Type B pancreatic cell (in vitro differentiated cells): ENCODE results near the gene UQCRFS1. TPM values are rescaled to one million over a fixed set of nuclear protein-coding genes. Genes with fewer than 3 reads are reported as not detected.
"Not testable (repeated sequence)": the region's sequence is repeated elsewhere in the genome, so short reads cannot be mapped to it uniquely, and the experiment has no call there.

Experiments
- DNase-seq: peaks from one replicate; pipeline ENCODE4 v3.0.0; 2021; ENCODE audit warnings: mixed read lengths; ENCODE audit not compliant: unreplicated experiment; ENCODE audit errors: extremely low spot score
- H3K27ac Mint-ChIP-seq: 2 replicates; pipeline ENCODE4 v1.8.0; 2021; ENCODE audit warnings: mild to moderate bottlenecking, mixed read lengths
- H3K27me3 Mint-ChIP-seq: 2 replicates; pipeline ENCODE4 v1.8.0; 2021; ENCODE audit warnings: mixed read lengths
- H3K36me3 Mint-ChIP-seq: 2 replicates; pipeline ENCODE4 v1.8.0; 2021; ENCODE audit warnings: mixed read lengths
- H3K4me1 Mint-ChIP-seq: one replicate; pipeline ENCODE4 v1.8.0; 2021; ENCODE audit warnings: mixed read lengths; ENCODE audit not compliant: unreplicated experiment
- H3K4me3 Mint-ChIP-seq: 2 replicates; pipeline ENCODE4 v1.8.0; 2021; ENCODE audit warnings: mild to moderate bottlenecking, mixed read lengths
- H3K9me3 Mint-ChIP-seq: 2 replicates; pipeline ENCODE4 v1.8.0; 2021; ENCODE audit warnings: mixed read lengths
- CTCF ChIP-seq: fragments of 200-600 bp; sonication (generic); conservative IDR thresholded peaks from 2 replicates; pipeline ENCODE4 v1.5.0; 2021; ENCODE audit warnings: antibody characterized with exemption, mild to moderate bottlenecking
- total RNA-seq: library from RNA; stranded (reverse); gene quantifications from 2 replicates; pipeline ENCODE4 v1.2.1, GENCODE V29; 2021; ENCODE audit warnings: low replicate concordance

Gene UQCRFS1
- total RNA-seq, 1 donor from 2014 or later, result 43.0 TPM

- Mint-ChIP-seq H3K4me1 (no peaks in the 10 kb centered on the region), H3K27ac (no peak overlapping the region), H3K27me3 (peaks cover 11% of the 10 kb centered on the region), H3K36me3 (no peaks in the 10 kb centered on the region), H3K9me3 (no peaks in the 10 kb centered on the region), H3K4me3 (no peak overlapping the region)
- DNase-seq, result no peak
- no peak for TF ChIP-seq CTCF
Measured at GRCh38 chr19:29232315-29232852, 19.4 kb upstream of the UQCRFS1 start.

- not testable (repeated sequence) for DNase-seq, H3K4me1 Mint-ChIP-seq, H3K36me3 Mint-ChIP-seq, H3K27ac Mint-ChIP-seq, H3K4me3 Mint-ChIP-seq, H3K9me3 Mint-ChIP-seq
- H3K27me3 Mint-ChIP-seq, result peaks cover 11% of the 10 kb centered on the region
Measured at GRCh38 chr19:29231306-29231705, 18.4 kb upstream of the UQCRFS1 start.

- no peak for DNase-seq
- TF ChIP-seq CTCF, result no peak
- H3K27me3 Mint-ChIP-seq, result peaks cover 32% of the 10 kb centered on the region
- no peak overlapping the region for H3K4me3 Mint-ChIP-seq
- H3K36me3 Mint-ChIP-seq, result no peaks in the 10 kb centered on the region
- H3K27ac Mint-ChIP-seq, result no peak overlapping the region
- peaks cover 4% of the 10 kb centered on the region for H3K4me1 Mint-ChIP-seq
- no peaks in the 10 kb centered on the region for H3K9me3 Mint-ChIP-seq
Measured at GRCh38 chr19:29217616-29218015, 4.7 kb upstream of the UQCRFS1 start.

- no peaks in the 10 kb centered on the region for H3K9me3 Mint-ChIP-seq
- peaks cover 25% of the 10 kb centered on the region for H3K27me3 Mint-ChIP-seq
- no peak overlapping the region for H3K4me3 Mint-ChIP-seq
- H3K4me1 Mint-ChIP-seq, result peaks cover 15% of the 10 kb centered on the region
- DNase-seq, result no peak
- TF ChIP-seq CTCF, result no peak
- H3K36me3 Mint-ChIP-seq, result peaks cover 14% of the 10 kb centered on the region
- no peak overlapping the region for H3K27ac Mint-ChIP-seq
Measured at GRCh38 chr19:29216021-29216420, 3.1 kb upstream of the UQCRFS1 start.

GRCh38 chr19:29215322-29215845, 2.4 kb upstream of the UQCRFS1 start:
- no peaks in the 10 kb centered on the region for H3K9me3 Mint-ChIP-seq
- H3K4me1 Mint-ChIP-seq, result peaks cover 15% of the 10 kb centered on the region
- no peak for DNase-seq
- peaks cover 25% of the 10 kb centered on the region for H3K27me3 Mint-ChIP-seq
- no peak for TF ChIP-seq CTCF
- no peak overlapping the region for H3K4me3 Mint-ChIP-seq
- H3K27ac Mint-ChIP-seq, result no peak overlapping the region
- peaks cover 15% of the 10 kb centered on the region for H3K36me3 Mint-ChIP-seq

GRCh38 chr19:29214411-29214810, 1.5 kb upstream of the UQCRFS1 start:
- peak overlapping the region; percentile 65 for H3K4me3 Mint-ChIP-seq

More at GRCh38 chr19:29214411-29214810, 1.5 kb upstream of the UQCRFS1 start:
- TF ChIP-seq CTCF, result no peak
- peaks cover 22% of the 10 kb centered on the region for H3K4me1 Mint-ChIP-seq
- H3K27me3 Mint-ChIP-seq, result peaks cover 25% of the 10 kb centered on the region
- H3K36me3 Mint-ChIP-seq, result peaks cover 20% of the 10 kb centered on the region
- no peaks in the 10 kb centered on the region for H3K9me3 Mint-ChIP-seq
- H3K27ac Mint-ChIP-seq, result peak overlapping the region; percentile 76
- no peak for DNase-seq
